Stimulated activated CD4-positive, alpha-beta T cell treated with anti-CD3 and anti-CD28 coated beads, Interleukin-2, amount 100 ng/mL, for 24 hours (primary cell): ENCODE data around the gene DHRS7C.
"Not testable (repeated sequence)": the region's sequence is repeated elsewhere in the genome, so short reads cannot be mapped to it uniquely, and the experiment has no call there.

ENCODE experiments used
- DNase-seq, 2 donors: peaks; one replicate each; pipeline ENCODE4 v3.0.0-alpha.2; 2020

DHRS7C gene

DNA sequence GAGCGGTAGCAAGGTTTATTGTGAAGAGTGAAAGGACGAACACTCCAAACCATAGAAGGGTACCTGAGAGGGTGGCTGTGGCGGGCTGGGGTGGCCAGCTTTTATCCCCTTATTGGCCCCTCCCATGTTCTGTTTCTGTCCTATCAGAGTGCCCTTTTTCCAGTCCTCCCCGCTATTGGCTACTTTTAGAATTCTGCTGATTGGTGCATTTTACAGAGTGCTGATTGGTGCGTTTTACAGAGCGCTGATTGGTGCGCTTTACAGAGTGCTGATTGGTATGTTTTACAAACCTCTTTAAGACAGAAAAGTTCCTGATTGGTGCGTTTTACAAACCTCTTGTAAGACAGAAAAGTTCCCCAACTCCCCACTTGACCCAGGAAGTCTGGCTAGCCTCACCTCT is 18.0 kb upstream of the DHRS7C start:
- DNase-seq = no peak

GRCh38 chr17:9806699-9807098 is 15.3 kb upstream of the DHRS7C start:
- no peak for DNase-seq

DNA sequence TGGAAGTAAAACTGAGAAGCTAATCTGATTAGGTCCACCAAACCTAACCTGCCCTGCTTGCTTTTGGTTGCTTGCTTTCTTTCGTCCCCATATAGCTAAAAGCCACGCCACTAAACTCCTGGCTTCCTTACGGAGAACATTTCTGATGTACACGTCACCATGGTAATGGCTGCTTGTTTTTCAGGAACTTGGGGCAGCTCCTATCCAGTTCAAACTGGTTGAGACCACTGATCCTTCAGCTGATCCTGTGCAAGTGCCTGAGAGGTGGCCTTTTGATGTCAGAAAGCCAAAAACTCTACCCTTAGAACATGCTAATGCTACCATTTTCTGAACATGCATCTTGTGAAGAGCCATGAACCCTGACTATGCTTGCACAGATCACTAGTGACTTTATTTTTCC is 14.4 kb upstream of the DHRS7C start:
- DNase-seq = no peak

GRCh38 chr17:9802697-9803096 is 11.3 kb upstream of the DHRS7C start:
- DNase-seq = no peak

- no peak for DNase-seq
Observed at GRCh38 chr17:9802294-9802693, 10.9 kb upstream of the DHRS7C start.

DNA sequence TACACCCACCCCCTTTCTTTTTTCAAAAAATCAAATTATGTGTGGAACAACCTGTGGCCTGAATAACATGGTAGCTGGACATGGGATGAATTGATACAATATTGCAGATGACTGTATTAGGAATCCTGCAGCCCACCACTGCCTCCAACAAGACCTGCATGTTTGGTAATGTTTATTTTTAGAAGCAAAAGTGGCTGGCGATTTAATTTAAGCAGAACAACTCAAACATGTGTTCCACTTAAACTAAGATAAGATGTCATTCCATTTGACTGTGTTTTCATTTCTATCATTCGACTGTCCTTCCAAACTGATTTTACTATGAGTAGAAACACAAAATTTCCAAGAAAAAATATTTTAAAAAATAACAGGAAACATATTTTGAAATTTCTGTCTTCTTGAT is 10.1 kb upstream of the DHRS7C start:
- no peak for DNase-seq

DNA sequence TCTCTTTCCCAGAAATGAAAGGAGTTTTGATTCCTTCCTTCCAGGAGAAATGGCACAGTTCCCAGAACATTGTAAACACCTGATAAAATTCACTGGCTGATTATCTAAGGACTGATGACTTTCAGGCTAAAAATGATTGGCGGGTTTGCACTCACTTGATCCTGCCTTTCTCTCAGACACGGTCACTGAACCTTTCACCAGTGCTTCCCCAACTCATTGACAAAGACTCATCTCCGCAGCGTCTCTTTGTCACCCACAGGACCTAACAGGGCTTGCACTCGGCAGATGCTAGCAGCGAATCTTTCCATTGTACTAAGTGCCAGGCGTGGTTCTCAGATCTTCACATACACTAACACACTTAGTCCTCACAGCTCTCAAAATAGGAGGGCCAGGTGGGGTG is 7.3 kb upstream of the DHRS7C start:
- no peak for DNase-seq

DNA sequence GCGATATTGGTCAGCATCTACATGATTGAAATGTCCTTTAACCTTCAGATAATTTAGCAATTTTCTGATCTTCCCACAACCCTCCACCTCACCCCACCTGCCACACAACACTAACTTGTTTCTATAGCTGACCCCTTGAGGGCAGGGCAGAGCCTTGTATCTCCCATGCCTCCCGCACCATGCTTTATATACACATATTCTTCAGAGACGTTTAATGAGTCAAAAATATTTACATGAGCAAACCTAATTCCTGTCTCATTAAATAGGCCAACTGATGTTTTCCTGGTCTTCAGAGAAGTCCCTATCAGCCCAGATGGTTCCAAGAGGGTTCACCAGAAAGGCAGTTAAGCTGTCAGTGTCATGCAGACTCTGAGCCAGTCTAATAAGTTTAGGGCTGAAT is 6.6 kb upstream of the DHRS7C start:
- DNase-seq = no peak

- no peak for DNase-seq
Observed at GRCh38 chr17:9792181-9792840, 919 bp upstream of the DHRS7C start.

- no peak for DNase-seq
Observed at GRCh38 chr17:9790316-9790715, 1.1 kb downstream of the DHRS7C start.

GRCh38 chr17:9788601-9789000 is 2.8 kb downstream of the DHRS7C start:
- no peak for DNase-seq

DNA sequence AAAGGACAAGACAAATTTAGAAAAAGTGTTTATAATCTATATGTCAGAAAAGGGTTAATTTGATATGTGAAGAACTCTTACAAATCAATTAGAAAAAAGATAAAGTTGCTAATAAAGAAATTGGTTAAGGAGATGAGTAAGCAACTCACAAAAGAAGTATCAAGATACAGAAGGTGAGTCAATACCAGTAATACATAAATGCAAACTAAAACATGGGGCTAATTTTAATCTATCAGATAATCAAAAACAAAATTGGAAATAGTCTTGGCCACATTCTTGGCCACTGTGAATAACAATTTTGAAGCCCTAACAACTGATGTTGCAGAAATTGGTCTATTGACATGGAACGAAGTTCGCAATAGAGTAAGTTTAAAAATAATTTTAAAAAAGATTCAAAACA is 6.8 kb downstream of the DHRS7C start:
- no peak for DNase-seq

GRCh38 chr17:9783465-9783864 is 7.9 kb downstream of the DHRS7C start:
- DNase-seq = not testable (repeated sequence)

DNA sequence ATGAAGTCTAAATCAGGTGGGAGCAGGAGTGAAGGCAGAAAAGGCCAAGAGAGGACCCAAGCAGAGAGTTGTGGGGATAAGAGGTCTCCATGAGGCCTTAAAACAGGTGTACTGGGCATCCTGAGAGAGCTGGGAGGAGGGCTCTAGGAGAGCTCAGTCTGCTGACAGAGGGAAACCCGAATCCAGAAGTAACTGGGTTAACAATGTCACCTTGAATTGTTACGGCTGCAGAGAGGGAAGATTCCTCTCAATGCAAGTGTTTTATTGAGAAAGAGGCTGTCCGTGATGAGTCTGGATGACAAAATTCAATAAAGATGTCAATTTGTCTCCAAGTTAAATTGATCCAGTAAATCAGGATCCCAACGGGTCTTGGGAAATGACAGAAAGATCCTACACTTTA is 8.3 kb downstream of the DHRS7C start:
- no peak for DNase-seq

GRCh38 chr17:9780552-9780951 is 10.8 kb downstream of the DHRS7C start:
- DNase-seq = no peak

DNA sequence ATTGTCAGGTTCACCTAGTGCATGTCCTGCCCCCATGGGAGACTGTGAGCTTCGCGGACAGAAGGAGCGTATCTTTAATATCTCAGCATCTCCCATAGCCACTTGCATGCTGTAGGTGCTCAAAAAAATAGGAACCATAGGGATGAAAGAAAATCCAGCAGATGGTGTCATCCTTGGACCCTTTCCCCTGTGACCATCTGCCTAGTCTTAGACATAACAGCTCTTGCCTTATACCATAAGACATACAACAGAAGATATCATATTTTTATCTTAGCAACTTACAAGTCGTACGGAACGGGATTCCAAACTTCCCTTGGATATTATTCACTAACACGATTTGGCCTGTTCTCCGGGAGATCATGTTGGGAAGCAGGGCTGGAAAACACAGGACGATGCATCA is 14.5 kb downstream of the DHRS7C start:
- no peak for DNase-seq

- no peak for DNase-seq
Observed at GRCh38 chr17:9772658-9773057, 18.7 kb downstream of the DHRS7C start.

- no peak for DNase-seq
Observed at GRCh38 chr17:9771465-9771864, 19.9 kb downstream of the DHRS7C start.

DNA sequence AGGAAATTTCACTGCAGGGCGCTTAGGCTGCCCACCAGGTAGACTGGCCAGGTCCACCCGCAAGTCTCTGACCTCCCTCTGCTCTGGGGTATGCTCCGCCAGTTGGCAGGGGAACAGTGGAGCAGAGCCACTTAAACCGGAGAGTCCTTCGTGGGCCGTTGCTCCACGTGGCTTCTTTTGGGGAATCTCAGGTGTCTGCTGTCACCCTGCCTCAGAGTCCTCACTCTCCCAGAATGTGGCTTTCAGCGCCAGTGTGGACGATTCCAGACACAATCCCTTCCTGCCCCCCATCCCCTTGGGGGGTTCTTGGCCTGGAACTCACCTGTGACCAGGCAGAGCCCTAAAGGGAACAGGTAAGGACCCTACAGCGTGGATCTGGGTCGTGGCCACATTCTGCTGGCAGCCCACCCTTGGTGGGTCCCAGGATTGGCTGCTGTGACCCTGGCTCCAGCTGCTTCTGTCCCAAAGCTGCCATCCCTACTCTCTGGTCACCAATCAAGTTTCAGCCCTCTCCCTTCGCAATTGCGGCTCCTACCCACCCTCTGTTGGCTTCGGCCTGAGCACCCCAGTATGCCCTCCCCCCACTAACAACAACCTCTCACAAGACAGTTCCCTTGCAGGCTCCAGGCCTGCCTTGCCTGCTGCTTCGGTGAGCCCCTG is 22.2 kb downstream of the DHRS7C start:
- no peak for DNase-seq

DNA sequence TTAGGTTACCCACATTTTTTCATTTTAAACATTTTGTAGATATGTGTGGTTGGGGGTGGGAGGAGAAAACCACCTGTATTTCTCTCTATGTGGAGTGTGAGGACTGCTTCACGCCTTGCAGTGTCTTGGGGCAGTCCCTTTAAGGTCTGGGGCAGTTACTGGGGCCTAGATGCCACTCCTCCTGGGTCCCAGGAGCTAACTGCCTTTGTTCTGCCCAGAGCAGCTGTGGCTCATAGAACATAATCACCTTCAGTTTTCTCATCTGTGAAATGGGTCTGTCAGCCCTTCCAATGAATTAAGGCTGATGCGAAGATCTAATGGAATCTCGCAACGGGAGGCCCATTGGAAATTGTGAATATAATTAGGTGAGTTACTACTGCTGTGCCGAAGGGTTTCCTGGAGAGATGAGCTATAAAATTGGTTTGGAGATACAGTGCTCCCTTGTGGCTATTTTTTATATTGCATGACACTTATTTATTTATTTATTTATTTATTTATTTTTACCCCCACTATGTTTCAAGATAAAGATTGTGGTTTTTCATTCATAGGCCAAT is 22.9 kb downstream of the DHRS7C start:
- DNase-seq = no peak

GRCh38 chr17:9767432-9767991 is 23.9 kb downstream of the DHRS7C start:
- DNase-seq = no peak

DNA sequence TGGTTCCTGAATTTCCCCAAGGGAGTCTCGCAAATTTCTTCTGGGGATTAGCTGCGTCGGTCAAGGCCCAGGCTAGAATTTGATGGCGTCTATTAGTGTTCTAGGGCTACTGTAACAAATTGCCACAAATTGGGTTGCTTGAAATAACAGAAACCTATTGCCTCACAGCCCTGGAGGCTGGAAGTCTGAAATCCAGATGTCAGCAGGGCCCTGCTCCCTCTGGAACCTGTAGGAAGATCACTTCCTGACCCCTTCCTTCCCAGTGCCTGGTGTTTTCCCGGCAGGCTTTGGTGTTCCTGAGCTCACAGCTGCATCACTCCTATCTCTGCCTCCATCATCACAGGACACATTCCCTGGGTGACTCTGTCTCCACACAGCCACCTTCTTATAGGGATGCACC is 24.4 kb downstream of the DHRS7C start:
- DNase-seq = no peak

- no peak for DNase-seq
Observed at GRCh38 chr17:9765322-9765721, 26.1 kb downstream of the DHRS7C start.

DNA sequence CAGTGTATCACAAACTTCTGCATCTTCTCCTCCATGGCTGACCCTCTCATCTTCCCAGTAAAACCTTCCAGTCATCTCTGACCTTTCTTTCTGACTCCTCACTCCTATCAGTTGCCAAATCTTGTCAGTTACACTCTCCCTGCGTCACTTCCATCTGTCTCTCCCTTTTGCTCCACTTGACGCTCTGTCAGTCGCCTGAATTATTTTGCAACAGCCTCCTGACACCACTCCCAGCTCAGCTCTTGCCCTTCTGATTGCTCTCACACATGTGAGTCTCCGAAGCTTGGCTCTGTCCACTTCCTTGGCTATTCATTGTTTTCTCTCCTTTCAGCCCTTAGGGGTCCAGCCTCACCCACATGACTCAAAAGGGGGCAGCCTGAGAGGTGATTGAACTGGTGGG is 27.7 kb downstream of the DHRS7C start:
- no peak for DNase-seq
